GM03348 (cell line): ENCODE results near the gene FUZ.
"Not testable (repeated sequence)": the region's sequence is repeated elsewhere in the genome, so short reads cannot be mapped to it uniquely, and the experiment has no call there.

Experiments
- DNase-seq: peaks from one replicate; pipeline ENCODE4 v3.0.0; 2012; ENCODE audit warnings: low spot score

Gene FUZ

DNA sequence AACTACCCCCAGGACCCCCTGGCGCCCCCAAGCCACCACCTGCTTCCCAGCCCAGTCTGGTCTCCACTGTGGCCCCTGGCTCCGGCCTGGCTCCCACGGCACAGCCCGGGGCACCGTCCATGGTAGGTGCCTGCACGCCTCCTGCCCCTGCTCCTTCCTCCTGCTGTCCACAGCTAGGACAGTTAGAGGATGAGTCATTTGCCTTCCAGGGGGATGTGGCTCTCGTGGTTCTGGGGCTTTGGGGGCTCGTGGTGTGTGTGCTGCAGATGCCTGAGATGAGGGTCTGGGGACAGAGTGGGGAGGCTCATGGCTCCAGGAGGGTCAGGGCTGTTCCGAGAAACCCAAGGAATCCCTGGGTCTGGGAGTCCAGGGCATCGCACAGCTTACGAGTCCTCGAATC is 17.7 kb upstream of the FUZ start:
- DNase-seq: no peak

DNA sequence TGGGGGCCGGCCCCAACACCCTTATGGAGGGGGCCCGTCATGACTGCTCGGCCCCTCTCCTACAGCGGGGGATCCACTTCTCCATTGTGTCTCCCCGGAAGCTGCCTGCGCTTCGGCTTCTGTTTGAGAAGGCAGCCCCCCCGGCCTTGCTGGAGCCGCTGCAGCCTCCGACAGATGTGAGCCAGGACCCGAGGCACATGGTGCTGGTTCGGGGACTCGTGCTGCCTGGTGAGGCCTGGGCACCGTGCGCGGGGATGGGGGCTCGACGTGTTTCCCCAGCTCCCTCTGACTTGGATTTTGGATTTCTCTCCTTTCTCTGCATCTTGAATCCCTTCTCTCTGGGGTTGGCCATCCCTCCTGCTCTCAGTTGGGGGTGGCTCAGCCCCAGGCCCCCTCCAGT is 16.6 kb upstream of the FUZ start:
- no peak for DNase-seq

DNA sequence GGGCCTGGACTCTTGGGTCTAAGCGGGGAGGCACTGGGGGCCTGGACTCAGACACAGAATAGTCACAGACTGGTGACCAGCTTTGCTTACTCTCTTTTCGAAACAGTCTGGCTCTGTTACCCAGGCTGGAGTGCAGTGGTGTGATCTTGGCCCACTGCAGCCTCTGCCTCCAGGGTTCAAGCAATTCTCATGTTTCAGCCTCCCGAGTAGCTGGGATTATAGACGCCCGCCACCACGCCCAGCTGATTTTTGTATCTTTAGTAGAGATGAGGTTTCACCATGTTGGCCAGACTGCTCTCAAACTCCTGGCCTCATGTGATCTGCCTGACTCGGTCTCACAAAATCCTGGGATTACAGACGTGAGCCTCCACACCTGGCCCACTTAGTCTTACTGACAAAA is 16.1 kb upstream of the FUZ start:
- DNase-seq: no peak

DNA sequence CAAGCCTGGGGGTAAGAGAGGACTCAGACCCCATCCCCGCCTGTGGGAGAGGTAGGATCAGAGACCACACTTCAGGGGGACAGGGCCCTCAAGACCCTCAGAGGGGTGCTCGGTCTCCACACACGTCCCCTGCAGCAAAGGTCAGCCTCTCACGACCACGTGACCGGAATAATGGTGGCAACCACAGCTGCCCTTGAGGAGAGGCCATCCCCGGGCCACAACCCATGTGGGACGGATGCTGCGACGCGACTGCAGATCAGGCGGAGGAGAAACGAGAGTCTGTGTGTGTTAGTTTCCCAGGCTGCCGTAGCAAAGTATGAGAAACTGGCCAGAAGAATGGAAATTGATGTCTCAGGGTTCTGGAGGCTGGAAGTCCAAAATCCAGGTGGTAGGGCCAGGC is 13.9 kb upstream of the FUZ start:
- no peak for DNase-seq

DNA sequence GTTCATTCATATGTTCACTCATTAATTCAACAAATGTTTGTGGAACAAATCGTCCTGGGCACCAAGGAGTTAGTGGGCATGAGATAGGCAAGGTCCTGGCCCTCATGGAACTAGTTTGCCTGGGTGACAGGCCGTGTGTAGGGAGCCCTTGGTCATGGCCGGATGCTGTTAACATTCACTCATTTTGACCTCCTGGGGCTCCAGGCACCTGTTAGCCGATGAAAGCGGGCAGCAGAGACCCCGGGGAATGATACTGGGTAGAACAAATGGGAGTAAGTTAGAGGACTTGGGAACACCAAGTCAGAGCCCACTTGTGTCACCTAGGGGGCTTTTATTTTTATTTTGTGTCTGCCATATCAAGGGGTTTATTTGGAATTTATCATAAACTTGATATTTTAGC is 11.6 kb upstream of the FUZ start:
- no peak for DNase-seq

DNA sequence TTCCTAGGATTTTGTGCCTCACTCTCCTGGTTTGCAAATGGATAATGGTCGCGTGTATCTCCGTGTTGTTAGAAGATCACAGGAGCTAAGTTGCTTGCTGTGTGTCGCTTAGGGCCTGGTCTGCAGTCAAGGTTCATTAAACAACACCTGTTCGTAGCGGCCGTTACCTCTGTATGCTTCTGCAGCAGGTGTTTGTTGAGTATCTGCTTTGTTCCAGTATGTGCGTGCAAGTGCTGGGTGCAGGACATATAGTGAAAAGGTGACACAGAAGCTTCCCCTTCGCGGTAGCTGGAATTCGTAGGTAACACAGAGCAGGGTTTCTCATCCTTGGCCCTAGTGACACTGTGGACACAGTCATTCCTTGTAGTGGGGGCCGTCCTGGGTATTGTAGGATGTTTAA is 10.4 kb upstream of the FUZ start:
- no peak for DNase-seq

DNA sequence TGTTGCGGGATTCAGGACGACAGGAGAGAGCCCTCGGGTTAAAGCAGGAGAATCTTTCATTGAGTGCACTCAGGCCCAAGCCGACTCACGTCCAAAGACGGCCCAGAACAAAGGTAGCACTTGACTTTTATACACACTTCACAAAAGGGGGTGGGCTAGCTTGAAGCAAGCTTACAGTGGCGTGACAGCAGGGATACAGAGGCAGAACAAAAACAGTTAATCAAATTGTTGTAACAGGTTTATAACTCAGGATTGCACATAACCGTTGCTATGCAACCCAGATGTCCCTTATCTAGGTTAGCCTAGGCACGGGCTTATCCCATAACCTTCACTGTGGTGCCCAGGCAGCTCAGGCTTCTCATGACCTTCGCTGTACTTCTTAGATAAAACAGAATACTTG is 7.0 kb upstream of the FUZ start:
- no peak for DNase-seq

DNA sequence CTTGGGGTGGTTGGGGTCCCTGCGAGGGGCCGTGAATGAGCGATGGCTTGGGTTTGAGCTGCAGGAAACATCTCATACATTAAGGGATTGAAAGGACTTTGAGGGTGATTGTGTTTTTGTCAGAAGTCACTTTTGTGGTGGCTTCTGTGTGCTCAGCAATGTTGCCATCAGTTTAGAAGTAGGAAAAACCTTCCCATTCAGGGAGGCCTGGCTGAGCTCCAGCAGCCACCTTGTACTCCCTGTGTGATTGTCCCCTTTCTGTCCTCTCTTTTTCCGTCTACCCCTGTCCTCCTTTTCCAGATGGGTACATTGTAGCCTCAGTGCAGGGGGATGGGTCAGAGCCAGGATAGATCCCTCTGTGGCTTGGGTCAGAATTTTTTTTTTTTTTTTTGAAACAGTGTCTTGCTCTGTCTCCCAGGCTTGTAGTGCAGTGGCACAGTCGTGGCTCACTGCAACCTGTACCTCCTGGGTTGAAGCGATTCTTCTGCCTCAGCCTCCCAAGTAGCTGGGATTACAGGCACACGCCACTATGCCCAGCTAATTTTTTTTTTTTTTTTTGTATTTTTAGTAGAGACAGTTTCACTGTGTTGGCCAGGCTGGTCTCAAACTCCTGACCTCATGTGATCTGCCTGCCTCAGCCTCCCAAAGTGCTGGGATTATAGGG is 6.5 kb upstream of the FUZ start:
- not testable (repeated sequence) for DNase-seq

DNA sequence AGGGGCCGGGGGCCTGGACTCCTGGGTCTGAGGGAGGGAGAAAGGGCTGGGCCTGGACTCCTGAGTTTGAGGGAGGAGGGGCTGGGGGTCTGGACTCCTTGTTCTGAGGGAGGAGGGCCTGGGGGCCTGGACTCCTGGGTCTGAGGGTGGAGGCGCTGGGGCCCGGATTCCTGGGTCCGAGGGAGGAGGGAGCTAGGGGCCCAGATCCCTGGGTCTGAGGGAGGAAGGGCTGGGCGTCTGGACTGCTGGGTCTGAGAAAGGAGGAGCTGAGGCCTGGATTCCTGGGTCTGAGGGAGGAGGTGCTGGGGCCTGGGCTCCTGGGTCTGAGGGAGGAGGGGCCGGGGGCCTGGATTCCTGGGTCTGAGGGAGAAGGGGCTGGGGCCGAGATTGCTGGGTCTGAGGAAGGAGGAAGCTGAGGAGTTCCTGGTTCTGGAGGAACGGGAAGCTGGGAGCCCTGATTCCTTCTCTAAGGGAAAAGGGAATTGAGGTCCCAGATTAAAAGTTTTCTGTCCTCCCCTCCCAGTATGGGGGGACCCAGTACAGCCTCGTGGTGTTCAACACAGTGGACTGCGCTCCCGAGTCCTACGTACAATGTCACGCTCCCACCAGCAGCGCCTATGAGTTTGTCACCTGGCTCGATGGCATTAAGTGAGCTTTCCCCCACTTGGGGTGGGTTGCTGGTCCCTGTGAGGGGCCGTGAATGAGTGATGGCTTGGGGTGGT is 5.7 kb upstream of the FUZ start:
- DNase-seq: no peak

DNA sequence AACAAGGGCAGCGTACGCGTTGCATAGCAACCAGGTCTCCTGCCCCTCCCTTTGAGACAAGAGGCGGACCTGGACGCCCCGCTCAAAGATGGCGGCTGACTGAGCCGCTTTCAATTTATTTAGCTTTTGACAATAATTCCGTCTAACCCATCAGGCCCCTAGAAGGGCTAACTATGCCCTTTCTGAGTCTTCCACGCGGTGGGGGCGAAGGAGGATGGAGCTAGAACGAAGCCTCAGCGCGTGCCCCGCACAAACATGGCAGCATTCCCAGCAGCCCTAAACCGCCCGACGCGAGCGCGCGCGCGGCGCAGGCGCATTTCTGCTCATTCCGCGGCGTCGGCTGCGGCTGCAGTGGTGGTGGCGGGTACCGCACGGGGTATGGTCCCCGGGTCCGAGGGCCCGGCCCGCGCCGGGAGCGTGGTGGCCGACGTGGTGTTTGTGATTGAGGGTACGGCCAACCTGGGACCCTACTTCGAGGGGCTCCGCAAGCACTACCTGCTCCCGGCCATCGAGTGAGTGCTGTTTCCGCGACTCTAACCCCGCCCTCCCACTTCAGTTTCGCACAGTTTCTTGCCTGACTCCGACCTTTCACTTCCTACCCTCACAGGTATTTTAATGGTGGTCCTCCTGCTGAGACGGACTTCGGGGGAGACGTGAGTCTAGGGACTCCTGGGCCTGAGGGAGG is 5.0 kb upstream of the FUZ start, which contains the start of gene MED25:
MED25 (plus strand) TSS at position 326 of the 685 bp plus-strand sequence; CDS start at position 379, 53 bp downstream.
- peak; percentile 95 for DNase-seq

DNA sequence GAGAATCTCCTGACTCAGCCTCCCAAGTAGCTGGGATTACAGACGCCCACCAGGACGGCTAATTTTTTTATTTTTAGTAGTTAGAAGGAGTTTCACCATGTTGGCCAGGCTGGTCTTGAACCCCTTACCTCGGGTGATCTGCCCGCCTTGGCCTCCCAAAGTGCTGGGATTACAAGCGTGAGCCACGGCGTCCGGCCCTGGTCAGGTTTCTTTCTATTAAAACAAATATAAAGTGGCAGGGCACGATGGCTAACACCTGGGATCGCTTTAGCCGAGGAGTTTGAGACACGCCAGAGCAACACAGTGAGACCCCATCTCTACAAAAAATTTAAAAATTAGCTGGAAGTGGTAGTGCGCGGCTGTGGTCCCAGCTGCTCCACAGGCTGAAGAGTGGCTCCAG is 3.5 kb upstream of the FUZ start:
- no peak for DNase-seq

DNA sequence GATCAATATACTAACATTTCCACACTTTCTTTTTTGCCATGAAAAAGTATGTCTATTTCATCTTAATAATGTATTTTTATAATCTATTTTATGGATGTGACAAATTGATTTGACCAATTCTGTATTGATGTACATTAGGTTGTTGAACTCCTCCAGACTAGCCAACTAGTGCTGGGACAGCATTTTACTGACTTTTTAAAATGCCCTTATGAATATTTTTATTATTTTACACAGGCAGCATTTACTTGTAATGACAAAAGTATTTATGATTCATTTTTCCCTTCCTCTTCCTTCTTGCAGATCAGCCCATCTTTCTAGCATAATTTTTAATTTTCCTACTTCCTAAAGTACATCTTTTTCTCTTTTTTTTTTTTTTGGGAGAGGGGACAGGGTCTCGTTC is 918 bp upstream of the FUZ start:
- DNase-seq: no peak

DNA sequence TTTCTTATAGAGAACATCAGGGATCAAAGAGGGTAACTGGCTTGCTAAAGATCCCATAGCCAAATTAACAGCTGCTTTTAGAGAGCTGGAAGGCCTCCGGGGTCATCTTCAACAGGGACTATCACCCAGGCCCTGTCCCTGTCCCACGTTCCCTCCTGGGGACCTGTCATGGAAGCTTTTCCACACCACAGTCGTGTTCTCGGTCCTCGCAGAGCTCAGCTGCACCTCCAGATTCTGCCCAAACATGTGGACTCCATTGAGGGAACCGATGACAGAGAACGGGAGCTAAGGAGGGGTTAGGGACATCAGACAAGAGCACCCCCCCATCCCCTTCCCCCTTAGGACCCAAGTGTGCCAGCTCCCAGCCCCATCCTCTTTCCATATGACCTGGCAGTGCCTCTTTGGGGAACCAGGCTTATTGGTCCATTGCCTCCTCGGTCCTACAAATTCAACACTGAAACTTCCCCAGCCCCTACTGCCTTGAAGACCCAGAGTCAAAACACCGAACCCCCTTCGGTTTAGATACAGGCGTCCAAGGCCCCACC is 568 bp downstream of the FUZ start:
- DNase-seq: no peak

DNA sequence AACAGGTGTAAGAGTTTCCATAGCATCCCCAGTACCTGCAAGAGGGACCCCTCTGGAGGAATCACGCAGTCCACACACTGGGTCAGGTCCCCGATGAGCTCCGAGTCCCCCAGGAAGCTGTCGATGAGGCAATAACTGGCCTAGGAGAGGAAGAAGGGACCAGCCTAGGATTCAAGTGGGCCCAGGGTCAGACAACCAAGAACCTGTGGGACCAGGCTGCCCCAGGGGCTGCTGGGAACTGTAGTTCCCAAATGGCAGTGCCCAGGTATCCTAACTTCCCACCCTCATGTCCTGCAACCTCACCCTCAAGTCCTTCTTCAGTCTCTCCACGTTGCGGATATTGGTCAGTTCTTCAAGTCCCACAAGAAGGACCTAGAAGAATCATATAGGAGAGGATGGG is 1.8 kb downstream of the FUZ start:
- DNase-seq: no peak

DNA sequence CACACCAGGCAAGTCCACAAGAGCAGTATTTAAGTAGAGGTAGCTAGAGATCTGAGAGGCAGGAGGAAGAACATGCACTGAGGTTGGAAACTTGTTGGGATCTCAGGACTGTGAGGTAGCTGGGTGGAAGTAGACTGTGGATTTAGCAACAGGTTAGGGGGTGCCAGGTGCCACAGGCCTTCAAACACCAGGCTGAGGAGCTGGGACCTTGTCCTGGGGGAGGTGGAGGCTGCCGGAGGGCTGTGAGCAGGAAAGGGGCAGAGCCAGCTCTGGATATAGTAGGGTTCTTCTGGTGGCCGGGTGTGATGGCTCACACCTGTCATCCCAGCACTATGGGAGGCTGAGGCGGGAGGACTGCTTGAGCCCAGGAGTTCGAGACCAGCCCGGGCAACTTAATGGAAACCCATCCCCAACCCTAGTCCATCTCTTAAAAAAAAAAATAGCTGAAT is 3.1 kb downstream of the FUZ start:
- no peak for DNase-seq

DNA sequence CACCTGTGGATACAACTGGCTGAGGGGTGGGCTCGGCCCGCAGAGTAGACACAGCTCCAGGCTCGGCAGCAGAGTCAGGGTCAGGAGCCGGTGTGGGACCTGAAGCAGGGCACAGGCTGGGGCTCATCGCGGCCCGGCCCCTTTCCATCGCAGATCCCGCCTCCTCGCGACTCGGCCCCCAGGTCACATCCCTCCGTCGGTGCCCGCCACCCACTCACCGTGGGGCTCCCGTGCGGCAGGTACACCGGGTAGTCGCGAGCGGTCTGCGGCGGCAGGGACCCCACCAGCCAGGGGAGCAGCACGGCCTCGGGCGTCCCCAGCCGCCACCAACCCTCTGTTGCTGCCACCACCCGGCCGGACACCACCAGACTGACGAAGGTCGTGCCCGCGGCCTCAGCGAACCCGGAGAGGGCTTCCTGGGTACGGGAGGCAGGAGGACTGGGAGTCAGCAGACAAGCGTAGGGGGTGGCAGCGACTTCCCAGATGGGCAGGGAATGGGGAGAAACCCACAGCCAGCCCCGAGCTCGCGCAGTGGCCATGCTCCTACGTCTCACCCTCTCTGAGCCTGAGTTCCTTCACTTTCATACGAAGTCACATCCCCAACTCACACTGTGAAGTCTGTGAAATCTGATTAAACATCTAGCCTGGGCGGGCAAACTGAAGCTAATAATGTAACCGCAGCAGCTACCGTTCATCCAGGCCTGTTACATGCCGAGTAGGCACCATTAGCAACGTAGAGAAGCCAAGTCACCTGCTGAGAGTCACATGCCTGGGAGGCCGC is 3.7 kb downstream of the FUZ start:
- DNase-seq: peak; percentile 61

DNA sequence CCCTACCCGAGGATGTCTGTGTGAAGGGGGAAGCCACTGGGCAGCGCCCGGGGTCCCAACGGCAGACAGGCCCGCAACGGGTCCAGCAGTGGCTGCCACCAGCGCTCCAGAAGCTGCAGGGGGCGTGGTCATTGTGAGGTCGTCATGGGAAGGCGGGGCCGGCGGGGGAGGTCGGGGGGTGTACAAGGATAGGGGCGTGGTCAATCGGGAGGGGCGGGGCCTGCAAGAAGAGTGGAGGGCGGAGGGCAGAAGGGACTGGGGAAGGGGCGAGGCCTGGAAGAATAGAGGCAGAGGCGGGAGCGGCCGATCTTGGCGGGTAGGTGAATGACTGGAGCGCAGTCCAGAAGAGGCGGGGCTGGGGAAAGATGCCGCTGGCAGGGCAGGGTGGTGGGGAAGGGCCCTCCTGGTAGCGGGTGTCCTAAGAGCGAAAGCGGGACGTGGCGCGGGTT is 4.4 kb downstream of the FUZ start:
- DNase-seq: peak; percentile 97

DNA sequence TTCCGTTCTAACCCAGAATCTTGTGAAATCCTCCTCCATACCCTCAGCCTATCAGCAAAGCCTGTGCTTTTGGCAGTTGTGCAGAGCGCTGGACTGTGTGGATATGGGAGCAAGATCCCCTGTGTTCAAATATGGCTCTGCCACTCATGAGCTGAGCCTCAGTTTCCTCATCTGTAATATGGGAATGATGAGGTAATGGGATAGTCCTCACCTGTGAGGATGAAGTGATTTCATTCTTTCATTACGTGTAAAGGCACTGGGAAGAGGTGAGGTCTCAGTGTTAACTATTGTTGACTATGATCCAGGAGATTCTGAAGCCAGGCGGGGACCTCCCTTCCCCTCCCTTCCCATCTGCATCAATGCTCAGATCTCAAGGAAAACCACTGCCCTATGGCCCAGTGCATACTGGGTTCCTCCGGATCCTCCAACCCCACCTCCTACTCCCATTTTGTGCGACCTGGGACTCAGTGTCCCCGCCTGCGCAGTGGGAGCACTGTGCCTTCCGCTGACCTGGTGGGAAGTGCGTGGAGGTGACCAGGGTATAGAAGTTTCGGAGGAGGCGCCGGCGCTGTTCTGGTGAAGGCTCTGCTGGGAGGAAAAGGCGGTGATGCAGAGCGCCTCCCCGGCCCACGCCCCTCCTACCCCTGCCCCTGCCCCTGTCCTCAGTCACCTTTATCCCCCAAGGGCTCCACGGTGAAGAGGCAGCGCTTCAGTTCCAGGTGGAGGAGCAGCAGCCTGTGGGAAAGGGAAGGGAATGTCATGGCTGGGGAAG is 5.0 kb downstream of the FUZ start:
- DNase-seq: no peak

DNA sequence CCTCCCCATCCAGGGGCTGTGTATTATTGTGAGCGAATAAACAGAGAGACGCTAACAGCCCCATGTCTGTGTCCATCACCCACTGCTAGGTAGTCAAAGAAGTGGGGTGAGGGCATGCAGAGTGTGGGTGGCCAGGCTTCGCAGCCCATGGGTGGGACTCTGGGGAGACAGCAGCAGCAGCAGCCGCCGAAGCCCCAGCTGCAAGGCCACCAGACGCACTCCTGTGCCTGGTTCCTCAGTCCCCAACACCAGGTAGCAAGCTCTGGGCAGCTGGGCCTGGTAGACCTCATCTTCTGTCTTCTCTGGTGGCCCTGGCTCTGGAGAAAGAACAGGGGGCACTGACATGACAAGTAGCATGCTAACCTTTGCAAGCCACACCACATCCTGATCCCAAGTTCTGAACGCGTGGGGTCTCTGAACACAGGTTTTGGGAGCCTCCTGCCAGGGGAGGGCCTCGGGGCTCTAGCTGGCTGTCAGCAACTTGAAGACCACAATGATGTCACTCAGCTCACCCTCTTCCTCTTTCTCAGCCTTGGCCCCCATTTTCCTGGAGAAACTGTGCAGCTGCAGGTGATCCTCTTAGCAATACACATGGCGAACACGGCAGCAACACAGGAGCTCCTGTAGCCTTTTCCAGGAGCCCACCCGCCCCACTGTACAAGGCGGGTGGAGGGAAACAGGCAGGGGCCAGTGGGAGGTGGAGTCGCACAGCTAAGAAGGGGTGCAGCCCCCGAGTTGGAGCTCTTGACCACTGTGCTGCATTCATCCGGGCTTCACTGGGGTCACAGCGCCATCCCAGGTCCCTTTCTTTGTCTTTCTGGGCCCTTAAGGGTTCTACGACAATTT is 5.8 kb downstream of the FUZ start:
- DNase-seq: no peak

DNA sequence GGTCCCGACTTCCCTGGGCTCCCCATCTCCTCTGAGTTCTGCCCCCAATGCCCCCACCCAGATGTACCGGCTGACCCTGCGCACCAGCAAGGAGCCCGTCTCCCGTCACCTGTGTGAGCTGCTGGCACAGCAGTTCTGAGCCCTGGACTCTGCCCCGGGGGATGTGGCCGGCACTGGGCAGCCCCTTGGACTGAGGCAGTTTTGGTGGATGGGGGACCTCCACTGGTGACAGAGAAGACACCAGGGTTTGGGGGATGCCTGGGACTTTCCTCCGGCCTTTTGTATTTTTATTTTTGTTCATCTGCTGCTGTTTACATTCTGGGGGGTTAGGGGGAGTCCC is 6.5 kb downstream of the FUZ start:
- DNase-seq: no peak
